ENCODE data around the gene COPS6.

- TF ChIP-seq CTCF (IDR thresholded peaks at IDR 0.05) (no peak), POLR2AphosphoS5 (IDR thresholded peaks at IDR 0.05; ENCODE audit: low read depth, low read length) (no peak), REST (IDR thresholded peaks at IDR 0.05; ENCODE audit: insufficient read depth in 1 of 2, low read depth in 2 of 2, low read length in 1 of 2) (no peak), SIN3A (IDR thresholded peaks at IDR 0.05; ENCODE audit: borderline replicate concordance, insufficient read depth, low read depth, low read length) (no peak), TCF7L2 (IDR thresholded peaks at IDR 0.05; ENCODE audit: low read depth, low read length) (no peak)
These were observed 26.3 kb downstream of the COPS6 start for GRCh38 chr7:100115026-100115425.
